Measurements from ENCODE around the gene ZNF488. TPM values are rescaled to one million over a fixed set of nuclear protein-coding genes. Genes with fewer than 3 reads are reported as not detected.
"Not testable (repeated sequence)": the region's sequence is repeated elsewhere in the genome, so short reads cannot be mapped to it uniquely, and the experiment has no call there.

The ZNF488 gene
- total RNA-seq, 4 donors from 2014 or later, result 0.12 to 0.47 TPM; not detected in 2

DNA sequence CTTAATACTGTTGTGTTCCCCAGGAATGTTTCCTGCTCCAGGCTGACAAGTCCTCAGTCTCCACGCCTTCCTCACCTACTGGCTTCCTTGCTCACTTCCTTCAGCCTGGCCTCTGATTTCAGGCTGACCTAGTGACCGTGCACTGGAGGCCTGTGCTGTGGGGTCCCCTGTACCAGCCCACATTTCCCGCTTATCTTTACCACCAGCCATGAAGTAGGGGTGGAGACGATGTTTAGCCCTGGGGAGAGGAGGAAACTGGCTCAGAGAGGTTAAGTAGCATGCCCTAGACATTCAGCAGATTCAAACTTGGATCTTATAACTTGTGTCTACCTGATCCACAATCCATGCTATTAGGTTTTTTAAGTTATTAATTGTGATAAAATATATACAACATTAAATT is 4.8 kb upstream of the ZNF488 start:
- WGBS, 2 donors (ENCODE audit: low coverage in 1 of 2), result 85 to 100% methylated on average over 3 to 4 of the region's 4 CpGs
- ATAC-seq, result no peak
- no peak overlapping the region for H3K4me3 ChIP-seq
- peaks cover 0 to 9% (median 2%) of the 10 kb centered on the region in 3 donors for H3K4me1 ChIP-seq
- TF ChIP-seq, protein P1, sequence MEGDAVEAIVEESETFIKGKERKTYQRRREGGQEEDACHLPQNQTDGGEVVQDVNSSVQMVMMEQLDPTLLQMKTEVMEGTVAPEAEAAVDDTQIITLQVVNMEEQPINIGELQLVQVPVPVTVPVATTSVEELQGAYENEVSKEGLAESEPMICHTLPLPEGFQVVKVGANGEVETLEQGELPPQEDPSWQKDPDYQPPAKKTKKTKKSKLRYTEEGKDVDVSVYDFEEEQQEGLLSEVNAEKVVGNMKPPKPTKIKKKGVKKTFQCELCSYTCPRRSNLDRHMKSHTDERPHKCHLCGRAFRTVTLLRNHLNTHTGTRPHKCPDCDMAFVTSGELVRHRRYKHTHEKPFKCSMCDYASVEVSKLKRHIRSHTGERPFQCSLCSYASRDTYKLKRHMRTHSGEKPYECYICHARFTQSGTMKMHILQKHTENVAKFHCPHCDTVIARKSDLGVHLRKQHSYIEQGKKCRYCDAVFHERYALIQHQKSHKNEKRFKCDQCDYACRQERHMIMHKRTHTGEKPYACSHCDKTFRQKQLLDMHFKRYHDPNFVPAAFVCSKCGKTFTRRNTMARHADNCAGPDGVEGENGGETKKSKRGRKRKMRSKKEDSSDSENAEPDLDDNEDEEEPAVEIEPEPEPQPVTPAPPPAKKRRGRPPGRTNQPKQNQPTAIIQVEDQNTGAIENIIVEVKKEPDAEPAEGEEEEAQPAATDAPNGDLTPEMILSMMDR (IDR thresholded peaks at IDR 0.05), result no peak
- no peak for TF ChIP-seq POLR2AphosphoS5 (IDR thresholded peaks at IDR 0.05)
- no peak for TF ChIP-seq EP300 (IDR thresholded peaks at IDR 0.05)
- TF ChIP-seq POLR2A (IDR thresholded peaks at IDR 0.05), result no peak
- H3K27me3 ChIP-seq, result no peaks in the 10 kb centered on the region
- no peaks in the 10 kb centered on the region for H3K9me3 ChIP-seq
- no peaks in the 10 kb centered on the region for H3K36me3 ChIP-seq
- H3K27ac ChIP-seq, result no peak overlapping the region

DNA sequence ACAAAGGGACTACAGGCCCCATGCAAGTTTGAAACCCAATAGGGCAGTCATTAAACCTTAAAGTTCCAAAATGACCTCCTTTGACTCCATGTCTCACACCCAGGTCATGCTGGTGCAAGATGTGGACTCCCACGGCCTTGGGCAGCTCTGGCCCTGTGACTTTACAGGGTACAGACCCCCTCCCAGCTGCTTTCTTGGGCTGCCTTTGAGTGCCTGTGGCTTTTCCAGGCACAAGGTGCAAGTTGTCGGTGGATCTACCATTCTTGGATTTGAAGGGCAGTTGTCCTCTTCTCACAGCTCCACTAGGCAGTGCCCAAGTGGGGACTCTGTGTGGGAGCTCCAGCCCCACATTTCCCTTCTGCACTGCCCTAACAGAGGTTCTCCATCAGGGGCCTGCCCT is 2.0 kb upstream of the ZNF488 start:
- H3K27ac ChIP-seq, H3K9me3 ChIP-seq, H3K27me3 ChIP-seq, H3K4me3 ChIP-seq, ATAC-seq, H3K36me3 ChIP-seq: not testable (repeated sequence)
- WGBS, 2 donors (ENCODE audit: low coverage in 1 of 2), result 100% methylated on average over 1 of the region's 2 CpGs; no CpG with 5 or more reads in 1 of the 2 donors
- peaks cover 0 to 14% (median 3%) of the 10 kb centered on the region in 3 donors for H3K4me1 ChIP-seq

DNA sequence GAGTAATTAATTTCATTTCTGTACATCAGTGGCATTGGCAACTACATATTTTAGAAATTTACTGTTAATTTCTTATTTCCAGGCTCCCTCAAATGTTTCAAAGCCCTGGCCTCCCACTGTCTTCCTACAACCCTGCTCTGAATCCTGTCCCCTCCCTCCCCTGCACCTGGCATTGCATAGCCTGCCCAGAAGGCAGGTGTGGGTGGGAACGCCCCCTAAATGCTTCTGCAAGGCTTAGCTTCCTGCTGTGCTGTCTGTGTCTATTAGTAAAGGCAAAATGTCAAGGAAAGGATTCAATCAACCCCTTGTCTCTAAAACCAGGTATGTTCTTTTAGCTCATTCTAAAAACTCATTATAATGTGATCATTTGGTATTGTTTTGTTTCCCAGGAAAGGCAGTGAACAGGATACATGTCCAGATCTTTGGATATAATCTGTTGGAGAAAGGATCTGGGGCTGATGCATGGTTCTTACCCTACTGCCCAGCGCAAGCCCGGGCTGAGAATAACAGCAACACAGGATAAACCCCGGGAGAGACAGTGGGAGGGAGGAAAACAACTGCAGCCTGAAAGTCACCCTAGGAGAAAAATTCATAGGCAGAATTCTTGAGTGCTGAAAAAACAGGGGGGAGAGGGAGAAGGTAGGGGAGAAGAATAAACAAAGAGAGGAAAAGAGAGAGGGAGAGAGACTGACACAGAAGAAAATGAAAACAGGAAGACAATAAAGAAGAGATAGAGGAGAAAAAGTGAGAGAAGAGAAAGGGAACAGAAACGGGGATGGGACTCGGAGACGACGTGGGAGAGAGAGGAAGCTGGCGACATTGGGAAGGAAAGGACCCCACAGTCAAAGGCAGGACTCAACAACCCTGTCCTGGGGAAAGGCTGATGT is 589 bp downstream of the ZNF488 start:
- 0 to 25% methylated on average over 5 to 9 of the region's 9 CpGs for WGBS, 2 donors (ENCODE audit: low coverage in 1 of 2)
- no peak for ATAC-seq
- Histone ChIP-seq H3K27ac (peak overlapping the region in 2 of 4 donors; percentile 79 to 91), H3K36me3 (no peaks in the 10 kb centered on the region), H3K9me3 (no peaks in the 10 kb centered on the region), H3K4me3 (peak overlapping the region; percentile 65 to 71), H3K27me3 (peaks cover 29% of the 10 kb centered on the region), H3K4me1 (peaks cover 0 to 14% (median 3%) of the 10 kb centered on the region in 3 donors)
- TF ChIP-seq POLR2A (IDR thresholded peaks at IDR 0.05), result no peak
- no peak for TF ChIP-seq POLR2AphosphoS5 (IDR thresholded peaks at IDR 0.05)
- TF ChIP-seq, protein P1 (IDR thresholded peaks at IDR 0.05), result no peak
- TF ChIP-seq EP300 (IDR thresholded peaks at IDR 0.05), result no peak

DNA sequence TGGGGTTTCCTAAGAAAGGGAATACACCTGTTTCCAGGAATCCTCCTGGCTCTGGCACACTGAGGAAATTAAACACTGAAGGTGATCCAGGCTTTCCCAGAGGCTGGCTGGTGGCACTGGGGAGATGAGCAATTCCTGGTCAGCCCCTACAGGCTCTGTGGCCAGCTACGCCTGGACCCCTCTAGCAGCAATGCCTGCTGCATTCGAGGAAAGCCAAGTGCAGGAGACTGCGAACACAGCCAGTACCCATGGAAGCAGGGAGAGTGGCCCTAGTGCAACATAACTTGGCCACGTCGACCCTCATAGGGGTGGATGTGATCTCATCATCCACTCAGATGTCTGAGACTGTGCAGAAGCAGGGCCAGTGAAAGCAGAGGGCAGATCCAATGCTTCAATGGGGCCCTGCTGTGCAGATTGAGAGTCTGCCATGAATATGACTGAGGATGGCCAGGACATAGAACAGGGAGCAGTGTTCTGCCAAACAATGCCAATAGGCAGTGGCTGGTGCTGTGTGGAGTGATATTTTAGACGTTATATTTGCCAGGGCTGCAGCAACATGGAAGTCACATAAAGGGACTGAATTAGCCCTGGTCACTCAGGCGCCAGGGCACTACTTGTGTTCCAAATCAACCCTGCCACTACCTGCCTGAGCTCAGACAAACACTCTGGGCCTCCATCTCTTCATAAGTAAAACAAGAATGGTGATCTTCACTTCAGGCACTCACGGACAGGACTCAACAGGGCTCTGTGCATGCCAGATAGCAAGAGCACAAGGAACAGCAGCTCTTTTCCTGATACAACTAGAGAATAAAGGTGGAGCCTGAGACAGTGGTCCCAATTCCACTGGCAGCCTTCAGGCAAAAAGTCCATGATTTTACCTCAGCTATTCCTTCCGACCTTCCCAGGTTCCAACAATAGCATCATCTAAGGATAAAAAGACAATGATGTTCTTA is 2.4 kb downstream of the ZNF488 start:
- whole genome bisulfite sequencing, 2 donors (ENCODE audit: low coverage in 1 of 2), result 68 to 80% methylated on average over 2 to 6 of the region's 9 CpGs
- no peak overlapping the region for H3K4me3 ChIP-seq
- H3K9me3 ChIP-seq, result no peaks in the 10 kb centered on the region
- no peak overlapping the region for H3K27ac ChIP-seq
- TF ChIP-seq EP300 (IDR thresholded peaks at IDR 0.05) (no peak), POLR2AphosphoS5 (IDR thresholded peaks at IDR 0.05) (no peak), POLR2A (IDR thresholded peaks at IDR 0.05) (no peak)
- TF ChIP-seq, protein P1 (IDR thresholded peaks at IDR 0.05), result no peak
- no peaks in the 10 kb centered on the region for H3K36me3 ChIP-seq
- ATAC-seq, result no peak
- peaks cover 0 to 14% (median 3%) of the 10 kb centered on the region in 3 donors for H3K4me1 ChIP-seq
- peaks cover 40% of the 10 kb centered on the region for H3K27me3 ChIP-seq

DNA sequence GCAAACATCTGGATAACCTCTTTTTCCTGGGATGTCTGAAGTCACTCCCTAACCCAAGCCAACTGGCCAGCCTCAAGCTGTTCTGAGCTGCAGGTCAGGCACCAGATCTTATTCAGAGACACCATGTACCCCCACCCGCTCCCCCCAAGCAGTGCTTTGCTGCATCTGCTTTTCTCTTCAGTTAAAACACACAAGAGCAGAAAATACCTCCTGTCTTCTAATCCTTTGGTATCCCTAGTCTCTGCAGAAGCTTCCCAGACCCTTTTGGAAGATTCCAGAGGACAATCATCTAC is 3.0 kb downstream of the ZNF488 start:
- 63 to 88% methylated on average over 1 of the region's 1 CpG for WGBS, 2 donors (ENCODE audit: low coverage in 1 of 2)
- no peaks in the 10 kb centered on the region for H3K36me3 ChIP-seq
- peaks cover 0 to 14% (median 3%) of the 10 kb centered on the region in 3 donors for H3K4me1 ChIP-seq
- H3K4me3 ChIP-seq, result no peak overlapping the region
- no peak for ATAC-seq
- no peaks in the 10 kb centered on the region for H3K9me3 ChIP-seq
- H3K27ac ChIP-seq, result no peak overlapping the region
- H3K27me3 ChIP-seq, result peaks cover 40% of the 10 kb centered on the region
- no peak for TF ChIP-seq POLR2AphosphoS5 (IDR thresholded peaks at IDR 0.05)
- TF ChIP-seq, protein P1 (IDR thresholded peaks at IDR 0.05), result no peak

All from gastroesophageal sphincter (tissue), 4 donors.